ENCODE data around the gene LPCAT1.
A peak's percentile ranks its signal among the peaks of the same experiment; 100 is the strongest.

The LPCAT1 gene

GRCh38 chr5:1466631-1467265 lies 57.0 kb downstream of the LPCAT1 start:
- ChIA-PET CTCF (no interaction called here), POLR2A (ENCODE audit: low non-redundant PET) (no interaction called here)
- H3K27ac ChIP-seq = 0 out of 2 replicates have a peak overlapping the region, but pooled peaks have one; percentile 3
- TF ChIP-seq, protein P1, sequence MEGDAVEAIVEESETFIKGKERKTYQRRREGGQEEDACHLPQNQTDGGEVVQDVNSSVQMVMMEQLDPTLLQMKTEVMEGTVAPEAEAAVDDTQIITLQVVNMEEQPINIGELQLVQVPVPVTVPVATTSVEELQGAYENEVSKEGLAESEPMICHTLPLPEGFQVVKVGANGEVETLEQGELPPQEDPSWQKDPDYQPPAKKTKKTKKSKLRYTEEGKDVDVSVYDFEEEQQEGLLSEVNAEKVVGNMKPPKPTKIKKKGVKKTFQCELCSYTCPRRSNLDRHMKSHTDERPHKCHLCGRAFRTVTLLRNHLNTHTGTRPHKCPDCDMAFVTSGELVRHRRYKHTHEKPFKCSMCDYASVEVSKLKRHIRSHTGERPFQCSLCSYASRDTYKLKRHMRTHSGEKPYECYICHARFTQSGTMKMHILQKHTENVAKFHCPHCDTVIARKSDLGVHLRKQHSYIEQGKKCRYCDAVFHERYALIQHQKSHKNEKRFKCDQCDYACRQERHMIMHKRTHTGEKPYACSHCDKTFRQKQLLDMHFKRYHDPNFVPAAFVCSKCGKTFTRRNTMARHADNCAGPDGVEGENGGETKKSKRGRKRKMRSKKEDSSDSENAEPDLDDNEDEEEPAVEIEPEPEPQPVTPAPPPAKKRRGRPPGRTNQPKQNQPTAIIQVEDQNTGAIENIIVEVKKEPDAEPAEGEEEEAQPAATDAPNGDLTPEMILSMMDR (conservative IDR thresholded peaks at IDR 0.05; ENCODE audit: low read depth) = no peak
- DNase-seq (ENCODE audit: low spot score) = no peak

DNA sequence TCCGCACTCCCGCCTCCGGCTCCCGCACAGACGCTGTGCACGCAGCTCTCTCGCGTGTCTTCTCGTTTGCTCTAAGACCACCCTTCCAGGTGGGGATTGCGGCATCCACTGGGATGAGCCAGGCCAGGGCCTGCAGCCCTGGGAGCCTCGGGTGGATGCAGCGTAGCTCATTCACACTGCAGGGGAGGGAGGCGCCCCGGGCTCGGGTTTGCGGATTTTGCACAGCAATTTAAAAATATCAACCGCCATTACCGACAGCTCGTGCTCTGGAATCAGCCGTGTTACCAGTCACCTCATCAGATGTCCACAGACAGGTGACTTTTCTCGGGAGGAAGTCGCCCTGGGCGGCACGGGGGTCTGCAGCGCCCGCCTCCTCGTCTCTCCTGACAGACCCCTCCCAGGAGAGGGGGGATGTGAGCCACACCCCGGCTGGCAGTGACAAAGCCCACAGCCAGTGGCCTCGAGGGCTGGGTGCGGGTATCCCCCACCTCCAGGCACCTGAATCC lies 57.7 kb downstream of the LPCAT1 start:
- no peak for DNase-seq (ENCODE audit: low spot score)
- CTCF ChIA-PET = no interaction called here
- 0 out of 2 replicates have a peak overlapping the region, but pooled peaks have one; percentile 3 for H3K27ac ChIP-seq
- TF ChIP-seq, protein P1 (conservative IDR thresholded peaks at IDR 0.05; ENCODE audit: low read depth) = no peak
- POLR2A ChIA-PET (ENCODE audit: low non-redundant PET) = no interaction called here

DNA sequence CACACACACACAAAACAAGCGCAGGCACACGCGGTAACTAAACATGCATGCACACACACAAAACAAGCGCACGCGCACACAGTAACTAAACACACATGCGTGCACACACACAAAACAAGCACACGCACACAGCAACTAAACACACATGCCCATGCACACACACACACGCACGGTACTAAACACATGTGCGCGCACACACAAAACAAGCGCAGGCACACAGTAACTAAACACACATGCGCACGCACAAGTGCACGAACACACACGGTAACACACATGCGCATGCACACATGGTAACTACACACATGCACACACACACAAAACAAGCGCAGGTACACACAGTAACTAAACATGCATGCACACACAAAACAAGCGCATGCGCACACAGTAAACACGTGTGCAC lies 58.6 kb downstream of the LPCAT1 start:
- TF ChIP-seq, protein P1 (conservative IDR thresholded peaks at IDR 0.05; ENCODE audit: low read depth) = no peak
- ChIA-PET CTCF (no interaction called here), POLR2A (ENCODE audit: low non-redundant PET) (no interaction called here)
- DNase-seq (ENCODE audit: low spot score) = no peak
- H3K27ac ChIP-seq = no peak overlapping the region

GRCh38 chr5:1464511-1464910 lies 59.2 kb downstream of the LPCAT1 start:
- POLR2A ChIA-PET (ENCODE audit: low non-redundant PET) = no interaction called here

GRCh38 chr5:1464096-1464446 lies 59.7 kb downstream of the LPCAT1 start:
- TF ChIP-seq, protein P1 (conservative IDR thresholded peaks at IDR 0.05; ENCODE audit: low read depth) = no peak
- ChIA-PET CTCF (no interaction called here), POLR2A (ENCODE audit: low non-redundant PET) (no interaction called here)
- H3K27ac ChIP-seq = peak overlapping the region; percentile 7; the same call in 1 of the 2 replicates
- no peak for DNase-seq (ENCODE audit: low spot score)

More at GRCh38 chr5:1464511-1464910, 59.2 kb downstream of the LPCAT1 start:
- peak overlapping the region; percentile 7; the same call in 1 of the 2 replicates for H3K27ac ChIP-seq
- no peak for DNase-seq (ENCODE audit: low spot score)
- CTCF ChIA-PET = no interaction called here
- TF ChIP-seq, protein P1 (conservative IDR thresholded peaks at IDR 0.05; ENCODE audit: low read depth) = no peak

GRCh38 chr5:1463326-1464095 lies 60.2 kb downstream of the LPCAT1 start:
- H3K27ac ChIP-seq = no peak overlapping the region
- no peak for DNase-seq (ENCODE audit: low spot score)
- POLR2A ChIA-PET (ENCODE audit: low non-redundant PET) = no interaction called here
- CTCF ChIA-PET = no interaction called here
- TF ChIP-seq, protein P1 (conservative IDR thresholded peaks at IDR 0.05; ENCODE audit: low read depth) = no peak

Data from RWPE1 (cell line).